ENCODE measurements around the gene PNPLA7. TPM values are rescaled to one million over a fixed set of nuclear protein-coding genes. Genes with fewer than 3 reads are reported as not detected.

The PNPLA7 gene
- total RNA-seq, 2 donors from 2014 or later: 5.8 to 6.1 TPM

GRCh38 chr9:137488327-137488653 is 61.9 kb downstream of the PNPLA7 start:
- intact Hi-C loops (cut with DNase I): no loop called here
- no peak for ATAC-seq
- no peak for DNase-seq

- ATAC-seq (no peak), DNase-seq (no peak)
- intact Hi-C loops (cut with DNase I): no loop called here
These were observed 62.5 kb downstream of the PNPLA7 start for GRCh38 chr9:137487454-137488326.

GRCh38 chr9:137486545-137487453 is 63.4 kb downstream of the PNPLA7 start:
- ATAC-seq: no peak
- intact Hi-C loops (cut with DNase I): no loop called here
- no peak for DNase-seq

DNA sequence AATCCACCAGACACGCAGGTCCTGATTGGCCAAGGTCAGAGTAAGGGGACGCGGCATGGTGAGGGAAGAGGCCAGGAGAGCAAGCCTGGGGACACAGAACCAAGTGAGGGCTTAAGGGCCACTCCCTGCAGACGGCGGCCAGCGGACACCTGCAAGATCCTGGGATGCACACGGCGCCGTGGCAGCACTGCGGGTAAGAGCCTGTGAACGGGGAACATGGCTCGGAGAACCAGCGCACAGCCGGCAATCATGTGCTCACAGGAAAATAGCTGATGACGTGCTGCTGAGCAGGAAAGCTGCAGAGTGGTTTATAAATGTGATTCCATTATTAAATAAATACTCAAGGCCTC is 64.1 kb downstream of the PNPLA7 start:
- ATAC-seq (no peak), DNase-seq (no peak)
- intact Hi-C loops (cut with DNase I): no loop called here

DNA sequence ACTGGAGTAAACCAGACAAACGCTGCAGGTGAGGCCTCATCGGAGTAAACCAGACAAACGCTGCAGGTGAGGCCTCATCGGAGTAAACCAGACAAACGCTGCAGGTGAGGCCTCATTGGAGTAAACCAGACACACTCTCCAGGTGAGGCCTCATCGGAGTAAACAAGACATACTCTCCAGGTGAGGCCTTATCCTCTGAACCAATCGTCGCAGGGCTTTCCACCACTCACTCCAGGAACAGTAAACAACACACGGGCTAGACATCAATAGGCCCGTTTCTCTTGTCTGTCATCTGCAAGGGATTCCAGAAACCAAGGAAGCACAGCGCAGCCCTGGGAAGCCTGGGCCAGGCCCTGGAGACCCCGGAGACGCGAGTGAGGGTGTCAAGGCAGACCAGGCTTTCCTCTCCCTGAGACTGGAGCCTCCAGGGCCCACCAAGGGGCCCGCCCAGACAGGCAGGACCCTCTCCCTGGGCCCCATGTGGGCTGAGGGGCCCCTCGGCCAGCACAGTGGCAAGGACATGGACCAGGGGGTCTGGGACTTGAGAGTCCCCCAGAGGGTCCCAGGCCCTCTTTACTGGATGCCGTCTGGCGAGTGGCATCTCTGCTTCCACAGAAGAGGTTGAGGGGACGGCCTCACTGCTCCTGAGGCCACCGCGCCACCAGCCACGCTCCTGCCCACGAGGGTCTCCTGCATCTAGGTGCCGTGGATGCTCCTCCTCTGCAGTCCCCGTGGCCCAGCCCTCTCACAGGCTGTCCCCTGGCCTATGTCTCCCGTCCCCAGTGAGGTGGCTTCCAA is 64.7 kb downstream of the PNPLA7 start:
- intact Hi-C loops (cut with DNase I): no loop called here
- no peak for ATAC-seq
- DNase-seq: no peak

DNA sequence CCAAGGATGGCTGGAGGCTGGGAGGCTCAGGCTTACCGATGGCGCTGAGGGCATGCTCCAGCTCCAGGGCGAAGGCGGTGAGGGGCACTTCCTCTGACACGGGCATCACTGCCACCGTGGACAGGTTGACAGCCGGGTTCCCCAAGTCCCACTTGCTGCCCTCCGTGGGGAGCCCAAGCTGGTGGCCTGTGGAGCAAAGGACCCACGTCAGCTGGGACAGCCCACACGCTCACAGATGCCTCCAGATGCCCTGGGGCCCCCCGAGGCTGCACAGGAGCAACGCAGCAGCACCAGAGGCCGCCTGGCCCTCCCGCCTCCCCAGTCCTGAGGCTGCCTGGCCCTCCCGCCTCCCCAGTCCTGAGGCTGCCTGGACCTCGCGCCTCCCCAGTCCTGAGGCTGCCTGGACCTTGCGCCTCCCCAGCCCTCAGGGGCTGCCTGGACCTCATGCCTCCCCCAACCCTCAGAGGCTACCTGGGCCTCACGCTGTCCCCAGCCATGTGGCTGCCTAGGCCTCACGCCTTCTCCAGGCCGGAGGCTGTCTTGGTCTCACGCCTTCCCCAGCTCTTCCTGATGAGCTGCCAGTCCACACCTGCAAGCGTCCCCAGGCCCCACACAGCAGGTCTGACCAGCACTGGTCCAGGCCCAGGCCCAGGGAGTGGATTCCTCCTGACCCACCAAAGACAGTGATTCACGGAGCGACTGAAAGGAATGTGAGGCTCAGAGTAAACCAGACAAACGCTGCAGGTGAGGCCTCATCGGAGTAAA is 65.5 kb downstream of the PNPLA7 start:
- ATAC-seq: no peak
- no peak for DNase-seq
- intact Hi-C loops (cut with DNase I): no loop called here

GRCh38 chr9:137482094-137482781 is 68.0 kb downstream of the PNPLA7 start:
- intact Hi-C loops (cut with DNase I): no loop called here
- no peak for DNase-seq

DNA sequence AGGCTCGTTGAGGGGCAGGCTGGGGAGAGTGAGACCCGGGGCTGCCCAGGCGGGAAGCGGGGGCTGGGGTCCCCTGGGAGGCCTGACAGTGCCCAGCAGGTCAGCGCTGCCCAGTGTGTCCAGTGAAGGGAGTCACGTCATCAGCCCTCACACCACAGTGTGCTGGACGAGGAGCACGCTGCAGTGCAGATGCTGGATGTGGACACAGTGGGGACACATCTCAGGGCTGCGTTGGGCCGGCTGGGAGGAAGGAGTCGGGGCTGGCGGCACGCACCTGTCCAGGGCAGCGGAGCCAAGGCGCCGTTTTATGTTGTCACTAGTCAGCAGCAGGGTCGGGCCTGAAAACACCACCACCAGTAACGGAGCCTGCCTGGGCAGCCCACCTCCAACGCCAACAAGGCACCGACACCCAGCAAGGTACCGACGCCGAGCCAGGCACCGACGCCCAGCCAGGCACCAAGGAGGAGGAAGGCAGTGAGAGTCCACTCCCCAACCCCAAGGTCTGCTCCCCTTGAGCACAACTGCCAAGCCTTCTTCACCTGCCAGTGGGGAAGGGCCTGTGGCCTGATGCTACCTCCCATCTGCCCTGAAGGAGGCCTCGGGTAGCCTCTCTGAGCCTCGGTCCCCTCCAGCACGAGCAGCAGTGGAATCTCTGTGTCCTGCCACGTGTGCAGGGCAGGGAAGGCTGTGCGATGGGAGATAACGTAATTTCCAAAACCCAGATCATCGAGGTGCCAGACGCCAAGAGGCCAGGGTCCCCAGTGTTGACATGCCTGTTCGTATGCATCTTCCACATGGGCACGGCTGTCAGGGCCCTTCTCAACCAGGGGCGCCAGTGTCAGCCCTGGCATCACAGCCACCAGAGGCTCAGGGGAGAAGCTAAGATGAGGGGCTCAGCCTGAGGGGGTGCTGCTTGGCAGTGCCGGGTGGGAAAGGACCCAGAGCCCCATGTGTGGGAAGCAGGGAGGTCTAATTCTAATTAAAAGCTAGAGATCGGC is 69.2 kb downstream of the PNPLA7 start:
- no peak for DNase-seq
- no peak for ATAC-seq
- intact Hi-C loops (cut with DNase I): no loop called here

More at GRCh38 chr9:137482094-137482781, 68.0 kb downstream of the PNPLA7 start:
- peak; percentile 65 to 68 for ATAC-seq

DNA sequence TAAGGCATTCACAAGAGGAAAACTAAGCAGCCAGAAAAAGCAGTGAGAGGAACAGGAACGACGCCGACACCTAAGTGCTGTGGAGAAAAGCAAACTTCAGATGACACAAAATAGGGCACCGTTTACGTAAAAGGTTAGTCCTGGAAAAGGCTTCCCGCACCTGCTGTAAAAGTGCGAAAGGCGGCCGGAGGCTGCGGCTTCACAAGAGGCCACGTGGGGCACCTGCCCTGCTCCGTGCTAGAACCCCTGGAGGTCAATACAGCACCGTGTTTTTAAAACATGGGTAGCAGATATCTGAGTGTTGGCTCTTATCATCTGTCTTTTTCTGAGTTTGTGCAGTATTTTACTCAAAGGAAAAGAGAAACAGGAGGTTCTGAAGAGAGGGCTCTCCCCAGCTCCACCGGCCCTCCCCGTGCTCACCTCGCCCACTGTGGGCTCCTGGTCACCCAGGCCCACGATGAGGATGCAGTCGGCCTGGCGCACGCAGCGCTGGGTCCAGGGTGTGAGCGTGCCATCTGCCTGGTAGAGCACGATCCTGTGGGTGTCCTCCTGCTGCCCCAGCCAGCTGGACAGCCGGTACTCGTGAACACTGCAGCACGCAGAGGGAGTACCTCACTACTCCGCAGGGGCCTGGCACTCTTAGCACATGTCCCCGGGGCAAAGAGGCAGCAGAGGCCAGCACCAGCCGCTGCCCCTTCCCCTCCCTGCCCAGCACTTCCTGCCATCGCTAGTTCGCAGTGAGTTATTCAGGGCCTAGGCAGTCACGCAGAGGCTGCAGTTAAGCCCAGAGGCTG is 70.1 kb downstream of the PNPLA7 start:
- ATAC-seq: no peak

GRCh38 chr9:137478962-137479861 is 71.0 kb downstream of the PNPLA7 start:
- intact Hi-C loops (cut with DNase I): no loop called here
- ATAC-seq (no peak), DNase-seq (no peak)

More for the DNA sequence above, 70.1 kb downstream of the PNPLA7 start:
- no peak for DNase-seq
- intact Hi-C loops (cut with DNase I): no loop called here

GRCh38 chr9:137478613-137478961 is 71.6 kb downstream of the PNPLA7 start:
- no peak for DNase-seq
- intact Hi-C loops (cut with DNase I): no loop called here
- no peak for ATAC-seq

DNA sequence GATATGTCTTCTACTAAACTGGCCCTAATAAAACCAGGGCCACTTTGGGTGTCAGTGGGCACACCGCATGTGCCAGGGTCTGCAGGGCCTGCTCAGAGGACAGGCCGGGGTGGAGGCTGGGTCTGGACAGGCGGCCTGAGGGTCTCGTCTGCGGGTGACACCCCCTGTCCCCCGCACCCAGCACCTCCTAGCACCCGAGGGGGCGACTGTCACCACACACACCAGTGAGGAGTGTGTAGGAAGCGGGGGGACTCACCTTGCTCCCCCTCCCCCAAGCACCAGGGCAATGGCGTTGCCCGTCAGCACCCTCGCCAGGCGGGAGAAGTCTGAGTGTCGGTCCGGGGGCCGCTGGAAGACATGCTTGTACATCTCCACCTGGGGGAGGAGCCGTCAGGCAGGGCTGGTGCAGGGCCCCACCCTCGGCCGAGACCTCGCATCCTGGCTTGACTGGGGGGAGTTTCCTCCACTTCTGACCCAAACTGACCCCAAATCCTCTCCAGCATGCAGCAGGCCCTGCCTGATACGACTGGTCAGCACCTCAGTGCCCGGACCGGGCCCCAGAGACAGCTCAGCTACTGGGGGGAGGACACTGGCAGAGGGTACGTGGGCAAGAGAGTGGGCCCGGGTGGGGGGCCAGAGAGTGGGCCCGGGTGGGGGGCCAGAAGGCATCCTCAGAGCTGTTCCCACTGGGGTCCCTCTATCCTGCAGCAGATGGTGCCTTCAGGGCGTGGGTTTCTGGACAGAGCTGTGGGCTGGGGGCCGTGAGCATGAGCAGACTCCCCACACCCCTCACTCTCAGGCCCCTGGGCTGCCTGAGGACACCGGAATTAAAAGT is 72.2 kb downstream of the PNPLA7 start:
- ATAC-seq: no peak
- peak; percentile 15 for DNase-seq
- intact Hi-C loops (cut with DNase I): no loop called here

- ATAC-seq (no peak), DNase-seq (peak; percentile 12)
- intact Hi-C loops (cut with DNase I): no loop called here
These were observed 73.3 kb downstream of the PNPLA7 start for GRCh38 chr9:137476856-137477255.

DNA sequence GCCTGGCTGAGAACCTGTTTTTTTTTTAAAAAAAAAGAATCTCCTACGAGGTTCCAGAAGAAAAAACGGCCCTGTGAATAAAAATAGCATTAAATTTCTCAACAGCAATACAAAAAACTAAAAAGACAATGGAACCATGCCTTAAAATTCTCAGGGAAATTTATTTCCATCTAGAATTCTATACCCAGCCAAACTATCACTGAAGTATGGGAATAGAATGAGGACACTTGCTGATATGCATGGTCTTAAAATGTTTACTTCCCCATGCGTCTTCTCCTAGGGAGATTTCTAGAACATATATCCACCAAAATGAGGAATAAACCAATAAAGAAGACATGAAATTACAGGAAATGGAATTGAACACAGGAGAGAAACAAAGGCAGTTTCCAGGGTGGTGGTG is 74.5 kb downstream of the PNPLA7 start:
- no peak for ATAC-seq
- no peak for DNase-seq
- intact Hi-C loops (cut with DNase I): no loop called here

DNA sequence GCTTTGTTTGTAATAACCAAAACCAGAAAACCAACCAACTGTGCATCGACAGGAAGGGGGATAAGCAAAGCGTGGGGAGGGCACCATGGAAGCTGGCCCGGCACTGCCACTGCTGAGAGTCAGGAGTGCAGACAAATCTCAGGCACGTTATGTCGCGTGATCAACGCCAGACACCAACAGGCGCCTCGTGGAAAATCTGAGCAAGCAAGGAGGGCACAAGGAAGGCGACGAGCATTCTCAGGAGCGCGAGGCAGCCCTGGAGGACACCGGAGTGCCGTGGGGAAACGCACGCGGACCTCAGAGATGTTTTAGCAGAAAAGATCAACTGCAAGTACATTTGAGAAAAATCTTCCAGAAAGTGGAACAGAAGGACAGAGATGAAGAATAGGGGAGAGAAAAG is 75.9 kb downstream of the PNPLA7 start:
- intact Hi-C loops (cut with DNase I): no loop called here
- no peak for ATAC-seq
- peak; percentile 13 for DNase-seq
